Colonic mucosa (tissue), 4 donors: ENCODE data around the gene RBM15. TPM values are rescaled to one million over a fixed set of nuclear protein-coding genes. Genes with fewer than 3 reads are reported as not detected.

Experiments used
- DNase-seq: peaks from one replicate; pipeline ENCODE4 v3.0.0-alpha.2; 2020
- H3K27ac ChIP-seq: fragments of 200-600 bp; one replicate; pipeline ENCODE4 v1.8.0; 2021
- H3K27me3 ChIP-seq: fragments of 200-600 bp; one replicate; pipeline ENCODE4 v1.8.0; 2021
- H3K36me3 ChIP-seq: fragments of 200-600 bp; one replicate; pipeline ENCODE4 v1.8.0; 2021
- H3K4me1 ChIP-seq: fragments of 200-600 bp; one replicate; pipeline ENCODE4 v1.8.0; 2021; ENCODE audit warnings: mild to moderate bottlenecking
- H3K4me3 ChIP-seq: fragments of 200-600 bp; one replicate; pipeline ENCODE4 v1.8.0; 2021
- H3K9ac ChIP-seq, 2 donors: one replicate each; pipeline ENCODE4 v1.7.0; 2013; ENCODE audit warnings: control low read depth in 2 of 2, low read depth in 2 of 2, low read length in 2 of 2
- H3K9me3 ChIP-seq: fragments of 200-600 bp; one replicate; pipeline ENCODE4 v1.8.0; 2021
- intact Hi-C: fragments of 100-400 bp; cut with DNase I; formaldehyde crosslinking; loops from one replicate; pipeline ENCODE4 v1.14.1; 2022
- total RNA-seq, 2 donors: library from RNA; stranded (reverse); fragmentation: NEBNext Ultra II Directional in 1 of 2; extraction: Animal tissue kit (Norgen Biotek cat#: 25700) in 1 of 2; gene quantifications; one replicate each; pipeline ENCODE4 v1.2.1, GENCODE V29; 2021
- TF ChIP-seq, protein P1 (sequence below): fragments of 200-600 bp; IDR thresholded peaks from one replicate; pipeline ENCODE4 v1.8.0; 2022; ENCODE audit warnings: antibody characterized with exemption, mild to moderate bottlenecking
- donor health status: healthy.
- donor health status: DM: no; HTN: no; CAD: no.
- donor health status: DM: no; HTN: no; CAD: no.

The RBM15 gene
- total RNA-seq, 2 donors from 2014 or later: 24.1 to 35.9 TPM

DNA sequence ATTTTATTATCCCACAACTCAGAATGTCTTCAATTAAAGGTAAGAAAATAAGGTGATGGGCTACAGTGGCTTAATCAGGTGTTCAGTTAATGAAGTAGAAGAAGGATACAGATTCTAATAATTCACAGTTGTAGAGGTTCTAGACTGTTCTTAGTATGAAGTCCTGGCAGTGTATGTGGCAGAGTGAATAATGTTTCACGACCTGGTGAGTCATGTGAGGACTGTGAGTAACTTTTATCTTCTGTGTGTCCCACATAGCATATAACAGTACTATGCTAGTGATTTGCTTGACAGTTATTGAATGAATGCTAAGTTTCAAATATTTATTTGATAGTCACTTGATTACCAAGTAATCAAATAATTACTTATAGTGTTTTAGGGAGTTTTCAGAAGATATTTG lies 31.6 kb downstream of the RBM15 start:
- no peaks in the 10 kb centered on the region for H3K27me3 ChIP-seq
- H3K27ac ChIP-seq: no peak overlapping the region
- no peak overlapping the region for H3K4me3 ChIP-seq
- H3K9me3 ChIP-seq: no peaks in the 10 kb centered on the region
- TF ChIP-seq, protein P1, sequence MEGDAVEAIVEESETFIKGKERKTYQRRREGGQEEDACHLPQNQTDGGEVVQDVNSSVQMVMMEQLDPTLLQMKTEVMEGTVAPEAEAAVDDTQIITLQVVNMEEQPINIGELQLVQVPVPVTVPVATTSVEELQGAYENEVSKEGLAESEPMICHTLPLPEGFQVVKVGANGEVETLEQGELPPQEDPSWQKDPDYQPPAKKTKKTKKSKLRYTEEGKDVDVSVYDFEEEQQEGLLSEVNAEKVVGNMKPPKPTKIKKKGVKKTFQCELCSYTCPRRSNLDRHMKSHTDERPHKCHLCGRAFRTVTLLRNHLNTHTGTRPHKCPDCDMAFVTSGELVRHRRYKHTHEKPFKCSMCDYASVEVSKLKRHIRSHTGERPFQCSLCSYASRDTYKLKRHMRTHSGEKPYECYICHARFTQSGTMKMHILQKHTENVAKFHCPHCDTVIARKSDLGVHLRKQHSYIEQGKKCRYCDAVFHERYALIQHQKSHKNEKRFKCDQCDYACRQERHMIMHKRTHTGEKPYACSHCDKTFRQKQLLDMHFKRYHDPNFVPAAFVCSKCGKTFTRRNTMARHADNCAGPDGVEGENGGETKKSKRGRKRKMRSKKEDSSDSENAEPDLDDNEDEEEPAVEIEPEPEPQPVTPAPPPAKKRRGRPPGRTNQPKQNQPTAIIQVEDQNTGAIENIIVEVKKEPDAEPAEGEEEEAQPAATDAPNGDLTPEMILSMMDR: no peak
- intact Hi-C loops: no loop called here
- no peak for DNase-seq
- no peak overlapping the region for H3K9ac ChIP-seq
- no peaks in the 10 kb centered on the region for H3K36me3 ChIP-seq
- no peaks in the 10 kb centered on the region for H3K4me1 ChIP-seq

DNA sequence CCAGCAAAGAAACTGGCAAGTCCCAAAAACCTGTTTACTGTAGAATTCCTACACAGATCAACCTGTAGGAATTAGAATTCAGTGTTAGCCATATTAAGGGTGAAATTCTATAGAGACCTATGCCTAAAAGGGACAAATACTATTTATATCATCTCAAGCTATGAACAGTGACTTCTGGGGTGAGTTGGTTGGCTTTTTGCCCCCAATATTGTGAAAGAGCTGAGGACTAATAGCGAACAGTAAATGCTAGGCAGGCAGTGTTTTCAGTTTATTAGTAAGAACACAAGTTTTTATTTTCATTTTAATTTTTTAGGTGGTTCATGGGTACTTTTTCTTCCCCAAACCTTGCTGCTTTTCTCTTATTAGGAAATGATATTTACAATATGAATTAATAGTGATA lies 36.3 kb downstream of the RBM15 start:
- DNase-seq: no peak
- Histone ChIP-seq H3K4me1 (no peaks in the 10 kb centered on the region), H3K9me3 (no peaks in the 10 kb centered on the region), H3K4me3 (no peak overlapping the region), H3K9ac (no peak overlapping the region), H3K27ac (no peak overlapping the region), H3K27me3 (no peaks in the 10 kb centered on the region), H3K36me3 (peaks cover 5% of the 10 kb centered on the region)
- TF ChIP-seq, protein P1: no peak
- intact Hi-C loops: no loop called here

DNA sequence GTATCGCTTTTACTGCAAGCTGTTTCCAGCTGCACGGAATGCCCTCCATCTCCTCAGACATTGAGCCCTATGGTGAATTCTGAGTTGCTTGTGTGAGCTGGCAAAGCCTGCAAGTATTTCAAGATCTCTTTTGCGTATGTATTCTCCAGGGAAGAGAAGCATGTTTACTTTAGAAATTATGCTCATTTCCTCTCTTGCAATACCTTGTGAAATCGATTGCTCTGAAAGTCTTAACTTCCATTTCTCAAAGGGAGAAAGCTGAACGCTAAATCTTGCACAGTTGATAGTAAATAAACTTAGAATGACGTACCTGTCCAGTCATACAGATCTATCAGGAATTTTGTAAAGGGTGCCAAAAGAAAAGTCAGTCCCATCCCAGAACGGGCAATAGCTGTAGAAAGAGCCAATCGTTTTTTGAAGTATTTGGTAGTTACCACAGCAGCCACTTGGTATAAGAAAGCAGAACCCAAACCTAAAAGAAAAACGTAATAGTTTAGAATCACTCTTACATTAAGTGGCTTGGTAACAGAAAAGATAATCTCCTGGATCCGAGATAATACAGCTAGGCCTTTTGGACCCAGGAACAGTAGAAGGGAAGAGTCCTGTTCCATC lies 41.6 kb downstream of the RBM15 start:
- Histone ChIP-seq H3K4me3 (no peak overlapping the region), H3K27me3 (no peaks in the 10 kb centered on the region), H3K36me3 (peaks cover 5% of the 10 kb centered on the region), H3K27ac (no peak overlapping the region), H3K9me3 (no peaks in the 10 kb centered on the region), H3K4me1 (no peaks in the 10 kb centered on the region), H3K9ac (no peak overlapping the region)
- DNase-seq: no peak
- intact Hi-C loops: no loop called here
- TF ChIP-seq, protein P1: no peak

DNA sequence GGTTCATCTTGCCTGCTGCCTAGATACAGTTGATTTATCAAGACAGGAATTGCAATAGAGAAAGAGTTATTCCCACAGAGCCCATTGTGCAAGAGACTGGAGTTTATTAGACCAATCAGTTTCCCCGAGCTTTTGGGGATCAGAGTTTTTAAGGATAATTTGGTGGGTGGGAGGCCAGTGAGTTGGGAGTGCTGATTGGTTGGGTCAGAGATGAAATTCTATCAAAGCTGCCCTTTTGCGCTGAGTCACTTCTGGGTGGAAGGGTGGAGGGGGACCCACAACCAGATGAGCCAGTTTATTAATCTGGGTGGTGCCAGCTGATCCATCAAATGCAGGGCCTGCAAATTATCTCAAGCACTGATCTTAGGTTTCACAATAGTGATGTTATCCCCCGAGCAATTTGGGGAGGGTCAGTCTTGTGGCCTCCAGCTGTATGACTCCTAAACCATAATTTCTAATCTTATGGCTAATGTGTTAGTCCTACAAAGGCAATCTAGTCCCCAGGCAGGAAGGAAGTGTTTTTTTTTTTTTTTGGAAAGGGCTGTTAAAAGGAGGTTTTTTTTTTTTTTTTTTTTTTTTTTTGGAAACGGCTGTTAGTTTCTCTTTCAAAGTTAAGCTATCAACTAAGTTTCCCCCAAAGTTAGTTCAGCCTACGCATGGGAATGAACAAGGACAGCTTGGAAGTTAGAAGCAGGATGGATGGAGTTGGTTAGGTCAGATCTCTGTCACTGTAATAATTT lies 44.2 kb downstream of the RBM15 start:
- H3K27me3 ChIP-seq: no peaks in the 10 kb centered on the region
- DNase-seq: no peak
- H3K9ac ChIP-seq: no peak overlapping the region
- no peak overlapping the region for H3K27ac ChIP-seq
- no peak overlapping the region for H3K4me3 ChIP-seq
- H3K9me3 ChIP-seq: no peaks in the 10 kb centered on the region
- intact Hi-C loops: no loop called here
- TF ChIP-seq, protein P1: no peak
- H3K36me3 ChIP-seq: peaks cover 3% of the 10 kb centered on the region
- H3K4me1 ChIP-seq: no peaks in the 10 kb centered on the region

DNA sequence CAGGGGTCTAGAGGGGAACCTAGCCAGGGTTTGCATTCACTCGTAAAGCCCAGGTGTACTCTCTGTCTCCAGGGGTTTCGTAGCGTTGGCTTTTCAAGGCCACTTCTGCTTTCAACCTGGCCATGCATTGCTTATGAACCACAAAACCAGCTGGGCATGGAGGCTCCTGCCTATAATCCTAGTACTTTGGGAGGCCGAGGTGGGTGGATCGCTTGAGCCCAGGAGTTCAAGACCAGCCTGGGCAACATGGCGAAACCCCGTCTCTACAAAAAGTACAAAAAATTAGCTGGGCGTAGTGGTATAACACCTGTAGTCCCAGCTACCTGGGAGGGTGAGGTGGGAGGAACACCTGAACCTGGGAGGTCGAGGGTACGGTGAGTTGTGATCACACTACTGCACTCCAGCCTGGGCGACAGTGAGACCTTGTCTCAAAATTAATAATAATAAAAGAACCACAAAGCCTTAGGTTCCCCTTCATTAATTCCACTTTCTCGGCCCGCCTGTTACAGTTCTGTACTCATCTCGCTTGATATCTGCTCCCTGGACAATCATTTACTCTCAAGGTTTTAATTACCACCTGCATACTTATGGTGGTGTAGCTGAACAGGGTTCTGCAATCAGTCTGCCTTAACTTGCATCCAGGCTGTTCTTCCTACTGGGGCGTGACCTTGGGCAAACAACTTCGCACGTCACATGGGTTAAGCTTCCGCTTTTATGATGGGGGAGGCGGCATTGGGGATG lies 45.6 kb downstream of the RBM15 start:
- TF ChIP-seq, protein P1: no peak
- Histone ChIP-seq H3K4me1 (no peaks in the 10 kb centered on the region), H3K27ac (peak overlapping the region; percentile 45), H3K4me3 (no peak overlapping the region), H3K36me3 (no peaks in the 10 kb centered on the region), H3K27me3 (no peaks in the 10 kb centered on the region), H3K9me3 (no peaks in the 10 kb centered on the region), H3K9ac (no peak overlapping the region)
- intact Hi-C loops: no loop called here
- peak; percentile 77 for DNase-seq
